A673 (cell line): Measurements from ENCODE around the gene TMEM273. TPM values are rescaled to one million over a fixed set of nuclear protein-coding genes. Genes with fewer than 3 reads are reported as not detected.

Source experiments
- BruUV-seq: library from RNA; stranded (reverse); fragments of 400-500 nt; replicated peaks from 2 replicates; lab custom pipeline; 2021; lab: Mats Ljungman, UMichigan
- CTCF ChIA-PET: fragments of 300-600 bp; sonication (Branson Sonifier 250); formaldehyde crosslinking; loops from one replicate; lab custom pipeline; 2022; ENCODE audit warnings: antibody characterized with exemption; lab: Charles Lee
- POLR2A ChIA-PET: fragments of 300-600 bp; sonication (Branson Sonifier 250); formaldehyde crosslinking; loops from one replicate; lab custom pipeline; 2022; ENCODE audit warnings: antibody characterized with exemption; ENCODE audit not compliant: low non-redundant PET; lab: Charles Lee
- DNase-seq: peaks from one replicate; pipeline ENCODE4 v3.0.0-alpha.2; 2015; ENCODE audit warnings: low spot score
- H3K27ac ChIP-seq: fragments of 200-600 bp; sonication (generic); 2 replicates; pipeline ENCODE4 v1.5.1; 2016; ENCODE audit warnings: mixed run types, low read depth, mild to moderate bottlenecking, mixed read lengths, antibody characterized with exemption, low read length; ENCODE audit not compliant: poor library complexity, severe bottlenecking
- H3K27me3 ChIP-seq: fragments of 200-600 bp; sonication (generic); replicated peaks from 2 replicates; pipeline ENCODE4 v1.6.1; 2017; ENCODE audit warnings: mixed run types, low read depth, mild to moderate bottlenecking, mixed read lengths, antibody characterized with exemption, low read length; ENCODE audit not compliant: insufficient read depth, poor library complexity
- H3K36me3 ChIP-seq: fragments of 200-600 bp; sonication (generic); 2 replicates; pipeline ENCODE4 v1.6.1; 2016; ENCODE audit warnings: mixed run types, mild to moderate bottlenecking, mixed read lengths, antibody characterized with exemption, low read length; ENCODE audit not compliant: insufficient read depth, poor library complexity, severe bottlenecking
- H3K4me1 ChIP-seq: fragments of 200-600 bp; sonication (generic); 2 replicates; pipeline ENCODE4 v1.6.1; 2017; ENCODE audit warnings: mixed run types, mild to moderate bottlenecking, mixed read lengths, antibody characterized with exemption, low read length; ENCODE audit not compliant: insufficient read depth, poor library complexity, severe bottlenecking
- H3K4me3 ChIP-seq: fragments of 200-600 bp; sonication (generic); 2 replicates; pipeline ENCODE4 v1.5.1; 2016; ENCODE audit warnings: low read depth, mixed run types, mild to moderate bottlenecking, mixed read lengths, low read length; ENCODE audit not compliant: poor library complexity, severe bottlenecking
- H3K9me3 ChIP-seq: fragments of 200-600 bp; sonication (generic); 2 replicates; pipeline ENCODE4 v1.6.1; 2016; ENCODE audit warnings: mixed run types, low read depth, mild to moderate bottlenecking, mixed read lengths, antibody characterized with exemption, low read length; ENCODE audit not compliant: poor library complexity, severe bottlenecking
- EZH2 ChIP-seq: fragments of 200-600 bp; sonication (generic); IDR thresholded peaks from 2 replicates; pipeline ENCODE4 v1.6.1; 2017; ENCODE audit warnings: borderline replicate concordance, low read depth, mild to moderate bottlenecking, mixed read lengths, antibody characterized with exemption, low read length; ENCODE audit not compliant: poor library complexity, severe bottlenecking
- intact Hi-C: fragments of 100-400 bp; cut with micrococcal nuclease; formaldehyde crosslinking; loops from one replicate; pipeline ENCODE4 v1.10.0; 2022; ENCODE audit not compliant: unreplicated experiment
- total RNA-seq: library from RNA; stranded (reverse); gene quantifications from 2 replicates; pipeline ENCODE4 v1.2.3, GENCODE V29; 2021
- TF ChIP-seq, protein P1 (sequence below): fragments of 300-800, 200-600 bp; sonication (generic); conservative IDR thresholded peaks from 2 replicates; pipeline ENCODE4 v1.5.1; 2017; ENCODE audit warnings: low read depth, mild to moderate bottlenecking, antibody characterized with exemption, low read length, moderate library complexity, mixed read lengths

Gene TMEM273
- total RNA-seq, 1 experiment from 2014 or later = not detected

DNA sequence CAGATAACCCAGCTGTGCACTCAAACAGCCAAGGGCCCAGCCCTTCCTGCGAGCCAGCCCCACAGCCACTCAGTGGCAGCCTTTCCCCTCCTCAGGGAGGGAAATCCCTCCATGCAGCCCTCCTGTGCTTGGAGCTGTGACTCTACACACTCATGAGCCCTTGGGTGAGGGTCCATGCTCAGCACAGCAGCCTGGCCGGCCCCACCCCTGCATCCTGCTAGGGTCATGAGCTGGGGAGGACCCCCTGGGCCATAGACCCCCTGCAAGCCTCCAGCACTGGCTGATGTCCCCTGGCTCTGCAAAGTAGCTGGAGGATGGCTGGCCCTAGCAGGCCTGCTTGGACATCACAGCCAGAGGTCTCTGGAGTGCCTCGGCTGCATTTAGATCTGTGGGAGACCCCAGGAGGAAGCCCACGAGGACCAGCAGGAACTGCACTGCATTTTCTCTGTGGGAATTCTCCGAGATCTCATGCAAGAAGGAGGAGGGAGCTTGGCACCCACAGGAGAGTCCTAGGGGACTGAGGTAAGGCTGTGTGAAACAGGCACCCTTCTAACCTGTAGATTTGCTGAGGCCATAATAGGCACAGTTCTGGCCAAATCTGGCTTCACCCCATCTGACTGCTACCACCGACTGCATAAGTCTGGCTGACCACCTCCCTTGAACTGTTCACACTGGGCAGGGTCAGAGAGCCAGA lies 17.4 kb downstream of the TMEM273 start:
- no TSS peak for BruUV-seq
- TF ChIP-seq, protein P1, sequence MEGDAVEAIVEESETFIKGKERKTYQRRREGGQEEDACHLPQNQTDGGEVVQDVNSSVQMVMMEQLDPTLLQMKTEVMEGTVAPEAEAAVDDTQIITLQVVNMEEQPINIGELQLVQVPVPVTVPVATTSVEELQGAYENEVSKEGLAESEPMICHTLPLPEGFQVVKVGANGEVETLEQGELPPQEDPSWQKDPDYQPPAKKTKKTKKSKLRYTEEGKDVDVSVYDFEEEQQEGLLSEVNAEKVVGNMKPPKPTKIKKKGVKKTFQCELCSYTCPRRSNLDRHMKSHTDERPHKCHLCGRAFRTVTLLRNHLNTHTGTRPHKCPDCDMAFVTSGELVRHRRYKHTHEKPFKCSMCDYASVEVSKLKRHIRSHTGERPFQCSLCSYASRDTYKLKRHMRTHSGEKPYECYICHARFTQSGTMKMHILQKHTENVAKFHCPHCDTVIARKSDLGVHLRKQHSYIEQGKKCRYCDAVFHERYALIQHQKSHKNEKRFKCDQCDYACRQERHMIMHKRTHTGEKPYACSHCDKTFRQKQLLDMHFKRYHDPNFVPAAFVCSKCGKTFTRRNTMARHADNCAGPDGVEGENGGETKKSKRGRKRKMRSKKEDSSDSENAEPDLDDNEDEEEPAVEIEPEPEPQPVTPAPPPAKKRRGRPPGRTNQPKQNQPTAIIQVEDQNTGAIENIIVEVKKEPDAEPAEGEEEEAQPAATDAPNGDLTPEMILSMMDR = no peak
- no peak for TF ChIP-seq EZH2
- intact Hi-C loops = no loop called here

DNA sequence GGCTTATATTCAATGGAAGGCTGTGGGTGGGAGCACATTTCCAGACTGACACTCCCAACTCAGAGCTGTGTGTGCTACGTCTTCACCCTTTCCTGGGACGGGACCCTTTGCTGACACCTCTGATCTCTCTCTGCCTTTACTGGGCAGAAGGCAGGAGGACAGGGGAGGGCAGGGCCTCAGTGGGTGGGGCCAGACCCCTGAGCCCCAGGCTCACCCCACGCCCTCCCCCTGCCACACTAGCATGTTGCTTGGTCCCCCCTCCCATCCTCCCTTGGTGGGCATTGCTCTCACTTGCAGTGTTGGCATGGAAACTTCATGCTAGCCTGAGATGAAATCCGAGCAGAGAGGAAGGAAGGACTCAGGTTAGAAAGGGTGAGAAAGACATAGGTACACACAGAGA lies 18.4 kb downstream of the TMEM273 start:
- Histone ChIP-seq H3K27me3 (no peaks in the 10 kb centered on the region), H3K4me1 (no peaks in the 10 kb centered on the region), H3K36me3 (no peaks in the 10 kb centered on the region), H3K4me3 (no peak overlapping the region), H3K27ac (no peak overlapping the region), H3K9me3 (no peaks in the 10 kb centered on the region)
- DNase-seq = no peak
- TF ChIP-seq, protein P1 = no peak
- no peak for TF ChIP-seq EZH2
- intact Hi-C loops = loop anchor here (10.0 kb wide), 3 partner anchors 185 to 805 kb away; no protein-coding TSS in a partner anchor
- POLR2A ChIA-PET = no interaction called here
- CTCF ChIA-PET = no interaction called here
- BruUV-seq = no TSS peak

More for the DNA sequence above, 17.4 kb downstream of the TMEM273 start:
- Histone ChIP-seq H3K36me3 (no peaks in the 10 kb centered on the region), H3K27me3 (no peaks in the 10 kb centered on the region), H3K27ac (no peak overlapping the region), H3K4me3 (no peak overlapping the region), H3K4me1 (no peaks in the 10 kb centered on the region), H3K9me3 (no peaks in the 10 kb centered on the region)
- DNase-seq = no peak
- ChIA-PET CTCF (no interaction called here), POLR2A (no interaction called here)

DNA sequence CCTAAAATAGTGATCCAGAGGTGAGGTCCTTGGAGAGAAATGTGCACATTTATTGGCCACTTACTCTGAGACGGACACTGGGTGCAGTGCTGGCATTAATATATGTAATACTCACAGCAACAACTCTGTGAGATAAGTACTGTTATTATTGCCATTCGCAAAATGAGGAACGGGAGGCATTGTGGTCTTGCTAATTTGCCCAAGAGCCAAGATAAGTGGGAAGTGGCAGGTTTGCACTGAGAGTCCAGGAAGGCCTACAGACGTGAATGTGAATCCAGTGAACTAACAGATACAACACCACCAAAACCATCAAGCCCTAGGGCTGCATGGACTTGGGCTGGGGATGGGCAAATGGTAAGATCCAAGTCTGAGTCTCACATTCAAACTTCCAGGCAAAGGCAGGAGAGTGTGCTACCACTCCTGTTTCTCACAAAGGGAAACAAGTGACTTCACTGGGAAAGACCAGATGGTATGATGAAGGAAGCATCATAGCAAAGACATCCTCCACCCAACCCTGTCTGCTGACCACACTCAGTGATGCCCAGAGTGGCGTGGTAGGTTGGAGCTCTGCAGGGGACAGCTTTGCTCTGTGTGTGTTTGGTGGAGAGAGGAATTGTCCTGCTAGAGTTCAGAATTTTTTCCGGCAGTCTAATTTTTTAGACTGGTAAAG lies 19.2 kb downstream of the TMEM273 start:
- no peaks in the 10 kb centered on the region for H3K4me1 ChIP-seq
- ChIA-PET POLR2A (no interaction called here), CTCF (no interaction called here)
- no peak for DNase-seq
- H3K4me3 ChIP-seq = no peak overlapping the region
- no peaks in the 10 kb centered on the region for H3K36me3 ChIP-seq
- no peak overlapping the region for H3K27ac ChIP-seq
- TF ChIP-seq, protein P1 = no peak
- TF ChIP-seq EZH2 = no peak
- H3K27me3 ChIP-seq = no peaks in the 10 kb centered on the region
- no TSS peak for BruUV-seq
- no peaks in the 10 kb centered on the region for H3K9me3 ChIP-seq
- intact Hi-C loops = loop anchor here (10.0 kb wide), 3 partner anchors 184 to 804 kb away; no protein-coding TSS in a partner anchor
